IPS-11a (cell line): ENCODE data around the gene UBAP2L.
"Not testable (repeated sequence)": the region's sequence is repeated elsewhere in the genome, so short reads cannot be mapped to it uniquely, and the experiment has no call there.

Experiments used
- H3K4me3 ChIP-seq: one replicate; pipeline ENCODE4 v1.5.1; 2013; ENCODE audit warnings: low read depth, low read length, control low read depth

UBAP2L gene

DNA sequence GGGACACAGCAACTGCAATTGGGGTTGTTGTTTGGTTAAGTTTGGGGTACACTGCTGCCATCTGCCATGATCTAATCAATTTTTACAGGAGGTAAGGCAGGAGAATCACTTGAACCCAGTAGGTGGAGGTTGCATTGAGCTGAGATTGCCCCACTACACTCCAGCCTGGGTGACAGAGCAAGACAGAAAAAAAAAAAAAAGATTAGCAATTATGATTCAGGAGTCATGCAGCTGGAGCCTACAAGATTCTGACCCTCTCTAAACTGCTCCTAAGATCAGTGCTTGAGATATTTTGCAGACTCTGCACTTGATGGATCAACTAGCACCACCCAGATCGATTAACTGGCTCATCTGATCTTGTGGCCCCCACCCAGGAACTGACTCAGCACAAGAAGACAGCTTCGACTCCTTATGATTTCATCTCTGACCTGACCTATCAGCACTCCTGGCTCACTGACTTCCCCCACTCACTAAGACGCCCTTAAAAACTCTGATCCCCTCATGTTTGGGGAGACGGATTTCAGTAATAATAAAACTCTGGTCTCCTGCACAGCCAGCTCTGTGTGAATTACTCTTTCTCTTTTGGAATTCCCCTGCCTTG, 87.0 kb downstream of the UBAP2L start:
- not testable (repeated sequence) for H3K4me3 ChIP-seq

DNA sequence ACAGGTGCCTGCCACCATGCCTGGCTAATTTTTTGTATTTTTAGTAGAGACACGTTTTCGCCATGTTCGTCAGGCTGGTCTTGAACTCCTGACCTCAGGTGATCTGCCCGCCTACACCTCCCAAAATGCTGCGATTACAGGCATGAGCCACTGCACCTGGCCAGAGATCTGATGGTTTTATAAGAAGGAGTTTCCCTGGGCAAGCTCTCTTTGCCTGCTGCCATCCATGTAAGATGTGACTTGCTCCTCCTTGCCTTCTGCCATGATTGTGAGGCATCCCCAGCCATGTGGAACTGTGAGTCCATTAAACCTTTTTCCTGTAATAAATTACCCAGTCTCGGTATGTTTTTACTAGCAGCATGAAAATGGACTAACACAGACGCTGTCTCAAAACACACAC, 88.4 kb downstream of the UBAP2L start:
- not testable (repeated sequence) for H3K4me3 ChIP-seq

GRCh38 chr1:154312229-154313065, 91.7 kb downstream of the UBAP2L start:
- H3K4me3 ChIP-seq, result not testable (repeated sequence)

DNA sequence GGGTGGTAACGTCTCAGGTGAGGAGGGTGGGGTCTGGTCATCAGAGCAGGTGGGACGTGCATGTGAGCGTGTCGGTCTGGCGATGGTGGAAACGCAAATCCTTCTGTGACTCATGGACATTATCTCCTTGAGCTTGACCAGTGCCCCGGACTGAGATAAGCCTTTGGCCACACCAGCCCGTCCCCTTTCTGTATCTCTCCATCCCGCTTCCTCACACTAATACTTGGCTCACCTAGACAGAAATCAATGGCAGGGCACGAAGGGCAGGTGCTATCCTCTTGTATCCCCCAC, 92.3 kb downstream of the UBAP2L start:
- H3K4me3 ChIP-seq, result no peak overlapping the region

DNA sequence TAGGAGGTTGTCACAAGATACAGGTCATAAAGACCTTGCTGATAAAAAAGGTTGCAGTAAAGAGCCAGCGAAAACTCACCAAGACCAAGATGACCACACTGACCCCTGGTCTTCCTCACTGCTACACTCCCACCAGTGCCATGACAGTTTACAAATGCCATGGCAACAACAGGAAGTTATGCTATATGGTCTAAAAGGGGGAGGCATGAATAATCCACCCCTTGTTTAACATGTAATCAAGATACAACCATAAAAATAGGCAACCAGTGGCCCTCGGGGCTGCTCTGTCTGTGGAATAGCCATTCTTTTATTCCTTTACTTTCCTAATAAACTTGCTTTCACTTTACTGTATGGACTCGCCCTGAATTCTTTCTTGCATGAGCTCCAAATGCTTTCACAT, 93.5 kb downstream of the UBAP2L start:
- not testable (repeated sequence) for H3K4me3 ChIP-seq

- no peak overlapping the region for H3K4me3 ChIP-seq
These were observed 95.9 kb downstream of the UBAP2L start for GRCh38 chr1:154316704-154317103.

DNA sequence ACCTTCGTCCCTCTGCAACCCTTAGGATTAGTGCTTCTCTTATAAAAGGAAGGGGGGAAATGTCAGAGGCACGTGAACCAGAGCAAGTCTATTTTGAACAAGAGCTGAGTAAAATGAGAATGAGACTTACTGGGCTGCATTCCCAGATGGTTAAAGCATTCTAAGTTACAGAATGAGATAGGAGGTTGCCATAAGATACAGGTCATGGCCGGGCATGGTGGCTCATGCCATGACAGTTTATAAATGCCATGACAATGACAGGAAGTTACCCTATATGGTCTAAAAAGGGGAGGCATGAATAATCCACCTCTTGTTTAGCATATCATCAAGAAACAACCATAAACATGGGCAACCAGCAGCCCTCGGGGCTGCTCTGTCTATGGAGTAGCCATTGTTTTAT, 97.6 kb downstream of the UBAP2L start:
- H3K4me3 ChIP-seq, result no peak overlapping the region
